ENCODE results near the gene MAP1LC3B2. TPM values are rescaled to one million over a fixed set of nuclear protein-coding genes. Genes with fewer than 3 reads are reported as not detected.

MAP1LC3B2 gene
- total RNA-seq, 4 donors from 2014 or later = 1.1 to 1.8 (median 1.8) TPM; not detected in 1

DNA sequence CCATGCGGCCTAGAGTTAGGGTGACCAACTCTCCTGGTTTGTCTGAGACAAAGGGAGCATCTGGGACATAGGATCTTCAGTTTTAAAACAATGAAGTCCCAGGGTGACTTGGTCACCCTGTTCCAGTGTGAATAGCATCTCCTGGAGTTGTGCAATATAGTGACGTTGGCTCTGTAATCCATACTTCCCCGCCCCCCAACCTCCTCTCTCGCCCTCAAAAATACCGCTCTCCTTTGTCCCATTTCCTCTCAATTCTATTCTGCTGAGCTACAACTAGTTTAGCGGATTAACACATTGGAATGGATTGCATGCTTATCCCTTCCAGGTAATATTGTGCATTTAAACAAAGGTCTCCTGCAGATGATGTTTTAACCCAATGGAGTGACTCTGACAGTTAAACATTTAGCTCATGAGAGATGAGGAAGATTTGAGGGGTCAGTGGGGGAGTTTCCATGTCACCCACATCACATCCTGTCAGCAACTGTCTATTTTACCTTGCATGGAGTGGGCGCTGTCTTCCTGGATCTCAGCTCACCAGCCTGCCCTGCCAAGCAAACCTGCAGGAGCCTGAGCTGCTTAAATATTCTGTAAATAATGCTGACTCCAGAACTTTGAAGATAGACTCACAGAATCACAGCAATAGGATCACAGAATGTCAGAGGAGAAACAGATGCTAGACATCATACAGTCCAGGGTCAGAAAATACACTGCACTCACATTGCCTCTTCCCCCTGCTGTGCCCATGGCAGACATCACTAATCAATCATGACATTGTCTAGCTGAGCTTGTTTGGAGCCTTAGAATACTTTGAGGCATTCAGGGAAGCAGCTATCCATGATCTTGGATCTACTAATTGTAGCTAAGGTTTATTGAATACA is 43.0 kb downstream of the MAP1LC3B2 start:
- Histone ChIP-seq H3K4me1 (peaks cover 0 to 36% (median 15%) of the 10 kb centered on the region in 3 donors), H3K9me3 (no peaks in the 10 kb centered on the region), H3K4me3 (no peak overlapping the region), H3K27me3 (peaks cover 11% of the 10 kb centered on the region), H3K36me3 (no peaks in the 10 kb centered on the region), H3K27ac (no peak overlapping the region)
- no peak for ATAC-seq
- TF ChIP-seq, protein P1, sequence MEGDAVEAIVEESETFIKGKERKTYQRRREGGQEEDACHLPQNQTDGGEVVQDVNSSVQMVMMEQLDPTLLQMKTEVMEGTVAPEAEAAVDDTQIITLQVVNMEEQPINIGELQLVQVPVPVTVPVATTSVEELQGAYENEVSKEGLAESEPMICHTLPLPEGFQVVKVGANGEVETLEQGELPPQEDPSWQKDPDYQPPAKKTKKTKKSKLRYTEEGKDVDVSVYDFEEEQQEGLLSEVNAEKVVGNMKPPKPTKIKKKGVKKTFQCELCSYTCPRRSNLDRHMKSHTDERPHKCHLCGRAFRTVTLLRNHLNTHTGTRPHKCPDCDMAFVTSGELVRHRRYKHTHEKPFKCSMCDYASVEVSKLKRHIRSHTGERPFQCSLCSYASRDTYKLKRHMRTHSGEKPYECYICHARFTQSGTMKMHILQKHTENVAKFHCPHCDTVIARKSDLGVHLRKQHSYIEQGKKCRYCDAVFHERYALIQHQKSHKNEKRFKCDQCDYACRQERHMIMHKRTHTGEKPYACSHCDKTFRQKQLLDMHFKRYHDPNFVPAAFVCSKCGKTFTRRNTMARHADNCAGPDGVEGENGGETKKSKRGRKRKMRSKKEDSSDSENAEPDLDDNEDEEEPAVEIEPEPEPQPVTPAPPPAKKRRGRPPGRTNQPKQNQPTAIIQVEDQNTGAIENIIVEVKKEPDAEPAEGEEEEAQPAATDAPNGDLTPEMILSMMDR (IDR thresholded peaks at IDR 0.05) = no peak
- TF ChIP-seq EP300 (IDR thresholded peaks at IDR 0.05) = no peak
- no peak for TF ChIP-seq POLR2AphosphoS5 (IDR thresholded peaks at IDR 0.05)
- WGBS, 2 donors (ENCODE audit: low coverage in 1 of 2) = 83 to 86% methylated on average over 4 to 6 of the region's 7 CpGs

- Histone ChIP-seq H3K9me3 (no peaks in the 10 kb centered on the region), H3K4me1 (peaks cover 0 to 29% (median 11%) of the 10 kb centered on the region in 3 donors), H3K36me3 (no peaks in the 10 kb centered on the region), H3K27me3 (peaks cover 11% of the 10 kb centered on the region), H3K4me3 (no peak overlapping the region), H3K27ac (no peak overlapping the region)
- TF ChIP-seq POLR2A (IDR thresholded peaks at IDR 0.05) (no peak), EP300 (IDR thresholded peaks at IDR 0.05) (no peak), POLR2AphosphoS5 (IDR thresholded peaks at IDR 0.05) (no peak)
- TF ChIP-seq, protein P1 (IDR thresholded peaks at IDR 0.05) = no peak
- no peak for ATAC-seq
- 60 to 67% methylated on average over 5 to 8 of the region's 15 CpGs for WGBS, 2 donors (ENCODE audit: low coverage in 1 of 2)
Observed at GRCh38 chr12:116603546-116604177, 44.5 kb downstream of the MAP1LC3B2 start.

DNA sequence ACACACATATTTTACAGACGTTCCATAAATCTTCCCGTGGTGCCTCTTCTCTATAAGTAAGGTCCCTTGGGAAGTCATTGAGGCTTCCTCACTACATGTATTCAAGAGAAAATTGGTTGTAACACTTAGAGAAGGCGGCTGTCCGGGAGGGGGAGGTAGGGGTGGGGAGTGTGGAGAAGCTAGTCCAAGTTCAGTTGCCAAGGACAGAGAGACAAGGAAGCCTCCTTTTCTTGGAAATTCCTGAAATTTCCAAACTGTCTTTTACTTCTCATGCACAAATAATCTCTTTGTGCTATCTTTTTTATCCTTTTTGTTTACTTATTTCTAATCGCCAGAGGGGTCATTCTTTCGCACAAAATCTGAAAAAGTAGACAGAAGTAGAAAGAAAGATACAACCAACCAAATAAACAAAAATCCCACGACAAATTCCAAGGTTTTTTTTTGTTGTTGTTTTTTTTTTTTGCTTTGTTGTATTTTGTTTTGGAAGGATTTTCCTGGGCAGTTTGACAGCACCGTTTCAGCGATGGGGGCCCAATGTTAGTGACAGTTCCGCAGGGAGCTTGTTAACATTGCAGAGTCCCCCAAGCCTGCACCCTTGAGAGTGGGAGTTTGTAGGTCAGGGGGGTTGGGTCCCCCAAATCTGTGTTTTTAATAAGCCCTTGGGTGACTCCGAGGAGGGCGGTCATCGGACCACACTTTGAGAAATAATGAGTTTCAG is 45.2 kb downstream of the MAP1LC3B2 start:
- no peak overlapping the region for H3K27ac ChIP-seq
- WGBS, 2 donors (ENCODE audit: low coverage in 1 of 2) = 60 to 64% methylated on average over 8 to 13 of the region's 13 CpGs
- peaks cover 11% of the 10 kb centered on the region for H3K27me3 ChIP-seq
- peaks cover 0 to 26% (median 10%) of the 10 kb centered on the region in 3 donors for H3K4me1 ChIP-seq
- no peaks in the 10 kb centered on the region for H3K9me3 ChIP-seq
- ATAC-seq = no peak
- H3K36me3 ChIP-seq = no peaks in the 10 kb centered on the region
- no peak overlapping the region for H3K4me3 ChIP-seq
- TF ChIP-seq POLR2A (IDR thresholded peaks at IDR 0.05) (no peak), EP300 (IDR thresholded peaks at IDR 0.05) (no peak), POLR2AphosphoS5 (IDR thresholded peaks at IDR 0.05) (no peak)
- TF ChIP-seq, protein P1 (IDR thresholded peaks at IDR 0.05) = no peak

DNA sequence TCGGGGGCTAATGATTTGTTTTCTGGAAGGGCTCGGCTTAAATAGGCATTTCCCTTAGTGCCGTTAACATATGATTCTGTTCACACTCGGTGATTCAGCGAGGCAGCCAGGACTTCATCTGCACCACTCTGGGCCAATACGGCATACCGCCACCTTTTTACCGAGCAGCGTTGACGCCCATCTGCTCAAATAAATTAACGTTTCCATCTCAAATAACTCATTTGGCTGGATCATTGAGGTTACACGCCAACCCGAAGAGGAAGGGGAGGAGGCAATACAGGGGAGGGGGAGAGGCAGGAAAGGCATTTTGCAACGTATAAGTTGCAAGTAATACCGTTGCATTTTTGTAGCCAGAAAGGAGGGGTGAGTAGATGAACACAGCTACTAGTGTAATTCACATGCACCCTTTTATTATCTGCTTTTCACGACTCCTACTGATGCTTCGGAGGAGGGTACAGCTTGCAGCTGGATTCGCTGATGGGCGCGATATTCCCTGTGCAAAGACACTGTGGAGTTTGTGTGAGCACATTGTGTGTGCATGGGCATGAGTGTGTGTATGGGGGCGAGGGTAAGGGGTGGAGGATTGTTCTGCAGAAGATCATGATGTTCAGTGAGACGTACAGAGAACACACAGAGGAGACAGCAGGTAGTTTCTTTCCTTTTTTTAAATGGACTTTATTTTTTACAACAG is 45.9 kb downstream of the MAP1LC3B2 start:
- 71 to 75% methylated on average over 3 to 17 of the region's 22 CpGs for WGBS, 2 donors (ENCODE audit: low coverage in 1 of 2)
- H3K27ac ChIP-seq = no peak overlapping the region
- no peak overlapping the region for H3K4me3 ChIP-seq
- peaks cover 0 to 25% (median 6%) of the 10 kb centered on the region in 3 donors for H3K4me1 ChIP-seq
- H3K27me3 ChIP-seq = peaks cover 11% of the 10 kb centered on the region
- ATAC-seq = peak; percentile 40
- no peaks in the 10 kb centered on the region for H3K9me3 ChIP-seq
- no peaks in the 10 kb centered on the region for H3K36me3 ChIP-seq
- TF ChIP-seq, protein P1 (IDR thresholded peaks at IDR 0.05) = no peak

Data from gastroesophageal sphincter (tissue), 4 donors.